ENCODE data around the gene KRTAP2-3.
A peak's percentile ranks its signal among the peaks of the same experiment; 100 is the strongest.
"Not testable (repeated sequence)": the region's sequence is repeated elsewhere in the genome, so short reads cannot be mapped to it uniquely, and the experiment has no call there.

KRTAP2-3 gene

GRCh38 chr17:41065829-41066624, 6.1 kb upstream of the KRTAP2-3 start, which contains the start of gene KRTAP2-4:
Gene KRTAP2-4 (minus strand): TSS chr17:41065879. CDS start chr17:41065845, 34 bp downstream.
- no peak for DNase-seq

DNA sequence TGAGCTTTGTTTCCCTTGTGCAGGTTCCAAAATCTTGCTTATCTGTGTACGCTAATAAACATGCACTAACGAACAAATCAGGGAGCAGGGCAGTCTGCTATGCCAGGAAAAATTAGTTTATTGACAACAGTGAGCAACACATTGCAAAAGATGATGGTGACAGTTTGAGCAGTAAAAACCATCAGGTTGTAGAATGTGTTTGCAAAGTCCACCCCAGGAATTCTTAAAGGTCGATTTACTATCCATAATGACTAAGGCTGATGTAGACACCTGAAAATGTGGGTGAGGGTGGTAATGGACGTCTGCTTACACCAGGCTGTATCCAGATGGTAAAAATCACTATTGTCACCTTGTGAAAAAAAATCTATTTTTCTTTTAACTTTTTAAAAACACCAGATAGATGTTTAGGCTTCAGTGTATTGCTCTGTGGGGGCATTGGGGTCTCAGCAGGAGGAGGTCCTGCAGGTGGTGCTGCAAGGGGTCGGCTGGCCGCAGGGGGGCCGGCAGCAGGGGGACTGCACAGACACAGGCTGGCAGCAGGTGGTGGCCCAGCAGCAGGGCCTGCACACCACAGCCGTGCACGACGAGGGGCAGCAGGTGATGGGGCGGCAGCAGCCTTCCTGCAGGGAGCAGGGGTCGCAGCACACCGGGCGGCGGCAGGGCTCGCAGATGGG, 5.2 kb upstream of the KRTAP2-3 start:
- not testable (repeated sequence) for DNase-seq

DNA sequence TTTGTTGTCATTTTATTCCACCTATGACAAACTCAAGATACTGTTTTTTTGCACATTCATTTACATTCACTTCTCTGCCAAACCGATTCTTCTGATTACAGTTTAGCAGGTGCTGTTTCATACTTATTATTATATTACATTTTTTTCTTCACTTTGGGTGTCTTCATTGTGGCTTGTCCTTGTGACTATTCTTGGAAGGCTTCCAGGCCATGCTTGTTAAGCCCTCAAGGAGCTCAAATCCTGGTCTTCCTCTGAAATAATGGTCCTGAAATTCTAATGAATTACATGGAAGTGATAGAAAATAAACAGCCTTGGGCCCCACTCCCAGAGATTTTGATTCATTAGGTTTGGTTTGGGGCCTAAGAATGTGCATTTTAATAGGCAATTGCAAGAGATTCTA, 4.4 kb upstream of the KRTAP2-3 start:
- no peak for DNase-seq

- no peak for DNase-seq
These were observed 3.5 kb upstream of the KRTAP2-3 start for GRCh38 chr17:41063449-41063848.

DNA sequence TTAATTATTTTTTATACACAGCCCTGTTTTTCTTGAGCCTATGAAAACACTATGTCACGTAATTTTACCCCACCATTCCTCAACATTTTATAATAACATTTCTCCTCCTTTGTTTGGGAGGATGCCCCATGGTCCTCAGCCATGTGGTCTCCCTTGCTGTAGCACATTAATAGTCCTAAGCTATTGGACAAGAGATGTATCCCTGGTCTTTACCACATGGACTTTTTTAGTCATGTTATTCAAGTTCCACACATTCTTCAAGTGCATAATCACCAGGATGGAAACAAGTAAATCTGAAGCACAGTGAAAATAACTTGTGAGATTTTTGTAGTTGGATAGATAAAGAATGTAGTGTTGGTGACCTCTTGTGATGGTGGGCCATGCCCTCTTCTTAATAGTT, 2.0 kb upstream of the KRTAP2-3 start:
- no peak for DNase-seq

DNA sequence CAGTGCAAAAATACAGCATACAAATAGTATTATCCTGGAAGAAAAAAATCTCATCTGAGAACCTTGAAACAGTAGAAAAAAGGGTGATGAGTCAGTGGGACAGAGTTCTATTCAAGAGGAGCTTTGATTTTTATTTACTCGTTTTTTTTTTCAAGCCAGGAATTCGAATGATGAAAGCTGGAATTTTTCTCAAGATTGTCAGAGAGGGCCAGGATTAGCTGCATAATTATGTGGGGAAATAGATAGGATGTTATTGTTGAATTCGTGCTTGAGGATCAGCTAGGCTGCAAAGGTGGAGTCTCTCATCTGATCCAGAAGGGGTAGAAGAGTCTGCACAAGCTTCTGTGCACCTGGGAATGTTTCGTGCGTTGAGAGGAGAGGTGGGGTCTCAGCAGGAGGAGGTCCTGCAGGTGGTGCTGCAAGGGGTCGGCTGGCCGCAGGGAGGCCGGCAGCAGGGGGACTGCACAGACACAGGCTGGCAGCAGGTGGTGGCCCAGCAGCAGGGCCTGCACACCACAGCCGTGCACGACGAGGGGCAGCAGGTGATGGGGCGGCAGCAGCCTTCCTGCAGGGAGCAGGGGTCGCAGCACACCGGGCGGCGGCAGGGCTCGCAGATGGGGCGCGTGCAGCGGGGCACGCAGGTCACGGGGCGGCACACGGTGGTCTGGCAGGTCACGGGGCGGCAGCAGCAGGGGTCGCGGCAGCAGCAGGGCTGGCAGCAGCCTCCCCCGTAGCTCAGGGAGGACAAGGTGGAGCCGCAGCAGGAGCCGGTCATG, 450 bp downstream of the KRTAP2-3 start:
- not testable (repeated sequence) for DNase-seq

DNA sequence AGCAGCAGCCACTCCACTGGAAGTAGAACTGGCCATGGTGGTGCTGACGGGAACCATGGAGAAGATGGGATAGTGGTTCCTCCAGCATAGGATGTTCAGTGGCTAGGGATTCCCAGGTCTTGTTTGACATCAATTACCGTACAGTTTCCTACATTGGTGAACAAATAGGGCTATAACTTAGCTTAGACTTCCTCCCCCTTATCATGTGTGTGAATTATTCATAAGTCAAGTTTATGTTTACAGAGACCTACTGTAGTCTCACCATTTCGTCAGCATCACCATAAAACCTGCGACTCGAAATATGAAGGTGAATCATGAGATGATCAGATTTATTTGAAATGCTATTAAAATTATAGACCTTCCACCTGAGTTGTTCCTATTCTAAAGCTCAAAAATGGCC, 1.2 kb downstream of the KRTAP2-3 start:
- DNase-seq, result no peak

- DNase-seq, result no peak
These were observed 2.4 kb downstream of the KRTAP2-3 start for GRCh38 chr17:41057547-41057946.

- not testable (repeated sequence) for DNase-seq
These were observed 4.8 kb downstream of the KRTAP2-3 start, which contains the start of gene KRTAP2-2 for GRCh38 chr17:41055130-41055529. Gene KRTAP2-2 (minus strand): TSS chr17:41055230. CDS start chr17:41055211, 19 bp downstream.

DNA sequence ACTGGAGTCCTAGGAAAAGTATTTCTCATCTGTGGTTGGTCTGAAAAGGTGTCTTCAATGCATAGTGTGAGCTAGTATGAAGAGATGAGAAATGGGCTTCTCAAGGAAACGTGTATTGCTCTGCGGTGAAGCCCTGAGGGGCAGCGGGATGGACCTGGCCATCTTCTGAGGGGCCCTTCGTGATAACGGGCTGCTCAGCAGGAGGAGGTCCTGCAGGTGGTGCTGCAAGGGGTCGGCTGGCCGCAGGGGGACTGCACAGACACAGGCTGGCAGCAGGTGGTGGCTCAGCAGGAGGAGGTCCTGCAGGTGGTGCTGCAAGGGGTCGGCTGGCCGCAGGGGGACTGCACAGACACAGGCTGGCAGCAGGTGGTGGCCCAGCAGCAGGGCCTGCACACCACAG, 5.4 kb downstream of the KRTAP2-3 start:
- DNase-seq, result not testable (repeated sequence)

GRCh38 chr17:41054025-41054424, 5.9 kb downstream of the KRTAP2-3 start:
- no peak for DNase-seq

DNA sequence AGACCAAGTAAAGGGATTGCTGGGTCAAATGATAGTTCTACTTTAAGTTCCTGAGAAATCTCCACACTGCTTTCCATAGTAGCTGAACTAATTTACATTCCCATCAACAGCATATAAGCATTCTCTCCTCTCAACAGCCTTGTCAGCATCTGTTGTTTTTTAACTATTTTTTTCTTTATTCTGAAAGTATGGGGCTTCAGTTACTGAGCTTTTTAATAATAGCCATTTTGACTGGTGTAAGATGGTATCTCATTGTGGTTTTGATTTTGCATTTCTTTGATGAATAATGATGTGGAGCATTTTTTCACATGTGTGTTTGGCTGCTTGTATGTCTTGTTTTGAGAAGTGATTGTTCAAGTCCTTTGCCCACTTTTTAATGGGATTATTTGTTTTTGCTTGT, 7.3 kb downstream of the KRTAP2-3 start:
- no peak for DNase-seq

- no peak for DNase-seq
These were observed 10.8 kb downstream of the KRTAP2-3 start for GRCh38 chr17:41049110-41049509.

DNA sequence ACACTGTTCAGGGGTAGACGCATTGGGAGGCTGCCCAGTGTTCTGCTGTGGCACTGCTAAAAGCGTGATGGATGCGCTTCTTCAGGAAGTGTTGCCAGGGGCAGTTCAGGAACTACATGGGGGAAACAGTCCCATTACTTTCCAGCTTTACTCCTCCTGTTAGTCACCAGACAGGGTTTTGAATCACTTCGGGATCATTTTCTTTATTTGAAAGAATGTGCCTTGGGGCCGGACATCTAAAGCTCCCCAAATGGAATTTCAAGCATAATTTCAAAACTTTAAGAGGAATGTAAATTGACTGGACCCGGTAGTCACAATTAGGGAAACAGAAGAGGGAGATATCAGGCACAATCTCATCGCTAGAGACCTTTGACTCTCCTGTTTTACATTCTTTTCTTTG, 11.5 kb downstream of the KRTAP2-3 start:
- DNase-seq, result no peak

GRCh38 chr17:41046735-41047465, 13.0 kb downstream of the KRTAP2-3 start, which contains the start of gene KRTAP2-1:
Gene KRTAP2-1 (minus strand): TSS chr17:41047316. CDS start chr17:41047267, 49 bp downstream.
- not testable (repeated sequence) for DNase-seq

- DNase-seq, result no peak
These were observed 17.0 kb downstream of the KRTAP2-3 start for GRCh38 chr17:41042953-41043352.

- peak in 1 of 2 experiments; percentile 11 for DNase-seq
These were observed 18.9 kb downstream of the KRTAP2-3 start, which contains the start of gene KRTAP1-1 for GRCh38 chr17:41040783-41041571. Gene KRTAP1-1 (minus strand): TSS chr17:41041450. CDS start chr17:41041397, 53 bp downstream.

GRCh38 chr17:41037853-41038350, 22.0 kb downstream of the KRTAP2-3 start:
- no peak for DNase-seq

- DNase-seq, result not testable (repeated sequence)
These were observed 25.5 kb downstream of the KRTAP2-3 start, which contains the start of gene KRTAP1-3 for GRCh38 chr17:41034346-41034935. Gene KRTAP1-3 (minus strand): TSS chr17:41034874. CDS start chr17:41034821, 53 bp downstream.

DNA sequence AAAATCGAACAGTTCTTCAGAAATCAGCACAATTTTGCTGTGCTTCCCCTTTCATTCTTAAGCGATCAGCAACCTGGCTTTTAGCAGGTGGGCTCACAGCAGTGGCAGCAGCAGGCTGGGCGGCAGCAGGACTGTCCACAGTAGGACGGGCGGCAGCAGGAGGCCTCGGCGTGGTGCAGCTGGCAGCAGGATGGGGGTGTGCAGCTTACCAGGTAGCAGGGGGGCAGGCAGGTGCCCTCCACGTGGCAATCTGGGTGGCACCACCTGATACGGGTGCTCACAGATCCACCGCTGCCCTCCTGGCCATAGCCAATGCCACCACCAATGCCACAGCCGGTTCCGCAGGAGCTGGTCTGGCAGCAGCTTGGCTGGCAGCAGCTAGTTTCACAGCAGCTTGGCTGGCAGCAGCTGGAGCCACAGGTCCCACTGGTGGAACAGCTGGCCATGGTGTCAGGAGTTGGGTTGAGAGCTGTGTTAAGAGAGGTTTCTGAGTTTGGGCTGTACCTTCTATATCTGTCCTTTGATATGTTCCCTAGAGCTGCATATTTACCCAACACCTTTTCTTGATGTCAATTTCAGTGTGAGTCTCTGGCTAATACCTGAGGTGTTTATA, 30.2 kb downstream of the KRTAP2-3 start, which contains the start of gene KRTAP1-4:
Gene KRTAP1-4 (minus strand): TSS at position 563 of the 613 bp plus-strand sequence. CDS start 117 bp downstream, at position 446.
- no peak for DNase-seq

Data from NCI-H446 (cell line).